DMS153 treated with DMSO at 0.1 percent for 48 hours (cell line): ENCODE measurements around the gene GLT8D1.
"Not testable (repeated sequence)": the region's sequence is repeated elsewhere in the genome, so short reads cannot be mapped to it uniquely, and the experiment has no call there.

ENCODE experiments used
- DNase-seq: peaks from one replicate; lab custom pipeline; 2025; ENCODE audit not compliant: unreplicated experiment; lab: John Stamatoyannopoulos, UW

Gene GLT8D1

DNA sequence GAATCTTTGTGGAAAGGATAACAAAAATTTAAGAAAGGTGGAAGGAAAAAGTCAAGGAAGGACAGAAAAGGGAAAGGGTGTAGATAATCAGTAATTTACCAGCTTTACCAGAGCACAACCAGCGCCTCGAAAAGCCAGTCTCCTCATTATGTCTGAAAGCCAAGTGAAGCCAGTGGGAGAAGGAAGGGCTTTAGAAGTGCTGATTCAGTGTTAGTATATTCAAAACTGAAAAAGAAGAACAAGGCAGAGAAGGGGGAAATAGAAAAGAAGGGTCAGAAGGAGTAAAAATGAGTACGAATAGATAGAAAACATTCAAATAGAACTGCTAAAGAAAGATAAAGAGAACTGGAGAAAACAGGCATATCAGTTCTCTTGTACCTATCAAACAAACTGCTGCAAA is 24.0 kb downstream of the GLT8D1 start:
- no peak for DNase-seq

DNA sequence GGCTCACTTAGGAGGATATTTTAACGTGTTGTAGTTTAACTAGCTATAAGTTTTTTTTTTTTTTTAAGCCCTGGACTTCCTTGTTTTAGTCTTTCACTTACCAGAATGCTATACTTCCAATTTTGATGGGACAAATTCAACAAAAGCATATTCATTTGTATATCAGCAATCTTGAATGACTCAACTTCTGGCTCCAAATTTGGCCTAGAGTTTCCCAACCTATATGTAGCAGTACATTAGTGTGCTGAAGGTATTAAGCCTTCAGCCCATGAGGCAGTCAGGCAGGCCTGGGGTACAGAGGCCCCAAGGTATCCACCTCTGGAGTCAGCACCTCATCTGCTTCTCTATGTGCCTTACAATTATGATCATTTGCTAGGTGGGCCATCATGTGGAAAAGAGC is 25.8 kb downstream of the GLT8D1 start:
- no peak for DNase-seq

DNA sequence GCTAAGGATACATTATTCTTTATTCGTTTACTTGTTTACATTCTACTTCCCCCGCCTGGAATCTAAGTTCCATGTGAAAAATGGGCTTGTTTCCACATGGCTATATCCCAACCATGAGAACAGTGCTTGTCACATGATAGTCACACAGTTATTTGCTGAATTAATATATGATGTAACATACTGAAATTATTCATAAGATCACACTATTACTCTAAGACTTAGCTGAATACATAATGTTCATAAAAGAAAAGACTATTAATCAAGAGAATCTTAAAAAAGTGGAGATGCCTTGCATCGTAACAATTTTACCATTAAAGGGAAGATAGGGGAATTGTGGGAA is 26.4 kb downstream of the GLT8D1 start:
- DNase-seq = no peak

DNA sequence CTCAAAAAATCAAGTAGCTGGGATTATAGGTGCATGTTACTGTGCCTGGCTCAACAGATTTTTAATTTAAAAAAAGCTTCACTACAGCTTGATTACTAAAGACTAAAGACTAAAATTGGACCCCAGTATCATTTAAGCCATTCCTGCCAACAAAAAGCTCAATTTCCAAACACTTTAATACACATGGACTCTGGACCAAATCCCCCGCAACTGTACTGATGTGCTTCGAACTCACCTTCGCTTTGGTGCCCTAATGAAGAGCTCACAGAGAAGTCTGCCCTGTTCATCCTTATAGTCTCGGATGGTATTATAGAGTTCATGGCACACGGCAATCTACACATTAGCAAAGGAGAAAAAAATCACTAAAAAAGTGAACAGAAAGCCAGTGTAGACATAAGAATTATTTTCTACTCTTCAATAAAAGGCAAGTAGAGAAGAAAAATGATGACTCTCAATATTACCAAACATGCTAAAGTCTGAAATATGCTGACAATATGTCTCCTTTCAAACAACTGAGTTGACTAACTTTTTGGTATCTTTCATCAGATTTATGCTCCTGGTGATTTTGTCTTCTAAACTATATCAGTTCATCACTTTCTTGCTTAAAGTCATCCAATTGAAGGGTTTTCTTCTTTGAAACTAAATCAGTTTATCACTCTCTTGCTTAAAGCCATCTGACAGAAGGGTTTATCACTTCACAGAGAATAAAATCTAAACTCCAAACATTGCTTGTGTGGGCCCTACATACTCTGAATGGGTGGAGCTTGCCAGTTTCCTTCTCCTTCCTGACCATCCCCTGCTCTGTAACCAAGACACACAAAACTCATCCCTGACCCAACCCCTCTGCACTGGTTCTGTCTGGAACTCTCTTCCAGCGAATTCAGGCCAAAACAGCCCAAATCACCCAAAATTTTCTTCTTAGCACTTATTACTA is 27.1 kb downstream of the GLT8D1 start:
- no peak for DNase-seq

GRCh38 chr3:52676201-52676600 is 29.4 kb downstream of the GLT8D1 start:
- DNase-seq = not testable (repeated sequence)

DNA sequence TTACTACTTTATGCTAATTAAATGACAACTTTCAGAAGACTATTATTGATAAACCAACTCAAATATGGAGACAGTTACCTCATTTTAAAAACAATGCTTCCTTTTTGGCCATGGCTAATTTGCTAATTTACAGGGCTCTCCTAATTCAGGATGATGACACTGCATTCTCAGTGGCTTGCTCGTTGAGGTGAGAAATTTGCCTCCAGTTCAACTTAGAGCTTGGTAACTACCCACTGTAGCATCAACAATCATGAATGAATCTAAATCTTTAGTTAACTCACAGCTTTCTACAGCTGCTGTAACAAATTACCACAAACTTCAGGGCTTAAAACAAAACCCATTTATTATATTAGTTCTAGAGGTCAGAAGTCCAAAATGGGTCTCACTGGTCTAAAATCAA is 33.9 kb downstream of the GLT8D1 start:
- no peak for DNase-seq

GRCh38 chr3:52670621-52671521 is 34.7 kb downstream of the GLT8D1 start:
- DNase-seq = no peak

GRCh38 chr3:52663098-52663497 is 42.5 kb downstream of the GLT8D1 start:
- no peak for DNase-seq

DNA sequence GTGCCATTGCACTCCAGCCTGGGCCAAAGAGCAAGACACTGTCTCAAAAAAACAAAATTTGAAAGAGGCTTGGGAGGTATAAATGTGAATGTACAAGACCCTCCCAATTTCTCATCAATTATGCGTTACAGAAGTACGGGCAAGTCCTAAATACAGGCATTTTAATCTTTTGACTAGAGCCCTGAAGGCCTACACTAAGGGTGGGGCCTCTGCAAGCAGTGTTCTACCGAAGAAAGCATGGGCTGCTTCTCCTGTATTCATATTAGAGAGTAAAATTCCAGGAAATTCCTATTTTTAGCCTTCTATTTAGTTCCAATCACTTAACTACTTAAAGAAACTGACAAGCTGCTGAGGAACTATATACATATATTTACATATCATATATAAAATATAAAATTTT is 45.5 kb downstream of the GLT8D1 start:
- DNase-seq = no peak

DNA sequence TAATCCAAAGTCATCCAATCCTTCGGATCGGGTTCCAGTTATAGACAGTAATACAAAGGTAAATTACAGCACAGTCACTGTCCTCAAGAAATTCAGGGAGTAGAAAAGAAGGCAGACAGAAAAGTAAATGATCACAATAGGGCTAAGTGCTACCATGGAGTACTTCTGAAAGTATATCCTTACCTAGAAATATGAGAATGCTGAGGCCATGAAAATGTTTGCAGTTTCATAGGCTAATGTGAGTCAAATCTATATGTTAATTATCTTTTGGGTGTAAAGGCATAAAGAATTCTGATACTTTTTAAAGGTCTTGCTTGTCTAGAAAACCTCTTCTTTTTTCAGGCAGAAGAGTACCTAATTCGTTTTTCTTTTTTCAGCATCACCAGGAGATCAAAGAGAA is 49.7 kb downstream of the GLT8D1 start:
- no peak for DNase-seq

- DNase-seq = no peak
Observed at GRCh38 chr3:52651592-52651991, 54.0 kb downstream of the GLT8D1 start.

- DNase-seq = no peak
Observed at GRCh38 chr3:52650439-52650838, 55.2 kb downstream of the GLT8D1 start.

- no peak for DNase-seq
Observed at GRCh38 chr3:52649461-52650210, 56.0 kb downstream of the GLT8D1 start.

DNA sequence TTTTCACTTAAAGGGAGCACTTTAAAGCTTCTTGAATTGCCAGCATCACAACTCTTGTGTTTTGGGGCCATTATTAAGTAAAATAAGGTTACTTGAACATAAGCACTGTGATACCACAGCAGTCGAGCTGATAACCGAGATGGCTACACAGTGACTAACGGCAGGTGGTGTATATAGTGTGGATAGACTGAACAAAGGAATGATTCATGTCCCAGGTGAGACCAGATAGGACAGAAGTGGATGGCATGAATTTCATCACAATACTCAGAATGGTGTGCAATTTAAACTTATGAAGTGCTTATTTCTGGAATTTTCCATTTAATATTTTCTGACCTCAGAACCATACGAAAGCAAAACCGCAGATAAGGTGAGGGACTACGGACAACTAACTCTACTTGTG is 60.0 kb downstream of the GLT8D1 start:
- DNase-seq = no peak
